Central memory CD8-positive, alpha-beta T cell (primary cell): ENCODE results near the gene KCNQ1.

Experiments
- ATAC-seq: fragments of 150-1000 bp; cut with Tn5 transposase; replicated peaks from 2 replicates; pipeline ENCODE4 v1.10.0; 2022; ENCODE audit warnings: mild to moderate bottlenecking, moderate FRiP score, moderate number of reproducible peaks; ENCODE audit not compliant: poor library complexity, severe bottlenecking; ENCODE audit errors: extremely low read depth
- DNase-seq, 2 donors: peaks; one replicate each; pipeline ENCODE4 v3.0.0; 2021; ENCODE audit warnings: low spot score in 2 of 2
- H3K27ac Mint-ChIP-seq: one replicate; pipeline ENCODE4 v1.8.0; 2022; ENCODE audit warnings: low read depth, mild to moderate bottlenecking, moderate library complexity, mixed read lengths
- H3K27me3 Mint-ChIP-seq: one replicate; pipeline ENCODE4 v1.8.0; 2022; ENCODE audit warnings: mixed read lengths
- H3K36me3 Mint-ChIP-seq: one replicate; pipeline ENCODE4 v1.8.0; 2022; ENCODE audit warnings: mild to moderate bottlenecking, moderate library complexity, mixed read lengths; ENCODE audit not compliant: insufficient read depth
- H3K4me1 Mint-ChIP-seq: one replicate; pipeline ENCODE4 v1.8.0; 2022; ENCODE audit warnings: mixed read lengths
- H3K4me3 Mint-ChIP-seq: one replicate; pipeline ENCODE4 v1.8.0; 2022; ENCODE audit warnings: mild to moderate bottlenecking, moderate library complexity, mixed read lengths
- H3K9me3 Mint-ChIP-seq: one replicate; pipeline ENCODE4 v1.8.0; 2022; ENCODE audit warnings: mixed read lengths

The KCNQ1 gene

DNA sequence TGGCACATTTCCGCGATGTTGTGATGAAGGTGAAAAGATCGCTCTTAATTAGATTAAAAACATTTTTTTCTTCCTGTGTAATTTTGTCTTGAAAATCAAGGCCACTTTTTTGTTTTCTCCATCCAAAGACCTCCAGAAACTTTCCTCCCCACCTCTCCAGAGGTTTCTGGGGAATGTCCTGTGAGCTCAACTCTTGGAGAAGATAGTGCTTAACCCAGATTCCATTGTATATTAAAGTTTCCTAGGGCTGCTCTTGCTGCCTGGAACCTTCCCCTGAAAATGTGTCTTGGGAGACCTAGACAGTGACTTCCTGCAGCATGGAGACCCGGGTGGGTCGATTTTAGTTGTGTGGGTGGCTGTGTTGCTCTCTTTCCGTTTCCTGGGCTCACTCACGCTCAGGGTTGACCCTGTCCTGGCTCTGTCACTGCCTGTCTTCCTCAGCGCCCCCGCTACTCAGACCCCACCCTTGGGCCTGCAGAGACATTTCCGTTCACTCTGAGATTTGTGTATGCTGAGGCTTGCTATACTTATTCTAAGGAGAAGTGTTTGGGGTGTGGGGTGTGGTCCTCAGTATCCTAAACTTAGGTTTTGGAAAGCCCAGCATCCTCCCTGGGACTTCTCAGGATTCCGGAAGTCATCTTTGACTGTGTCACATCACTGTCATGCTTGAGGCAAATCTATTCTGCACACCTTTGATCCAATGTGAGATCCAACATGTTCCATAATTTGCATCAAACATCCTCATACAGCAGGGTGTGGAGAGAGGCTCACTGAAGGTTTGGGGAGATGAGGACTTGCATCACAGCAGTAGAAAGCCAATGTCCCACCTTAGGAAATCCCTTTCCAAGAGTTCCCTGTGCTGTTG lies 207.8 kb downstream of the KCNQ1 start:
- H3K36me3 Mint-ChIP-seq: no peaks in the 10 kb centered on the region
- H3K27me3 Mint-ChIP-seq: peaks cover 32% of the 10 kb centered on the region
- H3K4me3 Mint-ChIP-seq: no peak overlapping the region

DNA sequence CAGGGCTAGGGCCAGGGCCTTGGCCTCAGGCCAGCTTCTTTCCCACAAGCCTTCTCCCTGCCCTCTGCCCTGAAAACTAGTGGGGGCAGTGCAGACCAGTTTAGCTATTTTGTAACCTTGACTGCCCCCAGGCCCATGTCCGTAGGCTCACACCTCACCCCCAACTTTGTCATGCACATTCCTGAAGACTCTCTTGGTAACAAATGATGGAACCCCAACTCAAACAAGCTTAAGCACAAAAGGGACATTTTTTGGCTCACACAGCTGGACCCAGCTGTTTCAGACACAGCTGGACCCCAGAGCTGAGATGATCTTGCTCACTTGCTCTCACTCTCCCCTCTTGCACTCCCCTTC lies 208.4 kb downstream of the KCNQ1 start:
- no peak overlapping the region for H3K27ac Mint-ChIP-seq
- DNase-seq: no peak
- peaks cover 29% of the 10 kb centered on the region for H3K27me3 Mint-ChIP-seq
- no peaks in the 10 kb centered on the region for H3K36me3 Mint-ChIP-seq
- no peak overlapping the region for H3K4me3 Mint-ChIP-seq
- H3K4me1 Mint-ChIP-seq: no peaks in the 10 kb centered on the region
- H3K9me3 Mint-ChIP-seq: peaks cover 21% of the 10 kb centered on the region
- ATAC-seq: no peak

More for the DNA sequence above, 207.8 kb downstream of the KCNQ1 start:
- Mint-ChIP-seq H3K9me3 (peaks cover 24% of the 10 kb centered on the region), H3K27ac (no peak overlapping the region), H3K4me1 (no peaks in the 10 kb centered on the region)
- DNase-seq (no peak), ATAC-seq (no peak)

DNA sequence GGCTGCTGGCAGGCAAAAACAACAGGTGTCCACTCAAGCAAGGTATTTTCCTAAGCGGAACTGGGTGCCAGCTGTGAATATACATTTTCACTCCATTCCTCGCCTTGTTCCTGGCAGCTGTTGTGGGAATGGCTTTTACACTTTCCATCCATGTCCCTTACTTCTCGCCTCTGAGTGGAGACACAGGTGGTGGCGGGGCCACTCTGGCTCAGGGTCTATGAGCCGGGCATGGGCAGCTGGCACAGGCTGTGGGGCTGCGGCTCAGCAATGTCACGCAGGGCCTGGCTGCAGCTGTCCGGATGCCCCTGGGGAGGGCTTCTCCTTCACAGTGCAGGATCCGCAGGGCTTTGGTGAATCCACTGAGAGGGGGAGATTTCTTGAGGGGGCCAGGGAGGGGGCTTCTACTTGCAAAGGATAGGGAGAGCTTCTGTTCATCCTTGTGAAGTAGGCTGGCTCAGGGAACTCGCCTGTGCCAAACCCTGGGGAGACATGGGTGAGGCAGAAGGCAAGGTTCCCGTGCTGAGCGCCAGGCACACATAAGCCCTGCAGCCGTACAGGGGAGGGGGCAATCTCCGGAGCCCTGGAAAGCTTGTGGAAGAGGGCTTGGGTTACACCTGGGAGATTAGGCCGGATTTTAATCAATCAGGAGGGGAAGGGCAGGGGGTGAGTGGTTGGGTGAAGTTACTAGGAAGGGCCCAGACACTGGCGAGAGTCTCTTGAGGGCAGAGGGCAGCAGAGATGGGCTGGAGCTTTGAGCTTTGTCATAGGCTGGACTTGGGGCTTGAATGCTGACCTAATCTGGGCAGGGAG lies 209.3 kb downstream of the KCNQ1 start:
- DNase-seq: no peak
- Mint-ChIP-seq H3K36me3 (no peaks in the 10 kb centered on the region), H3K4me1 (no peaks in the 10 kb centered on the region), H3K27me3 (peaks cover 29% of the 10 kb centered on the region), H3K9me3 (peaks cover 19% of the 10 kb centered on the region), H3K27ac (no peak overlapping the region), H3K4me3 (no peak overlapping the region)
- no peak for ATAC-seq

DNA sequence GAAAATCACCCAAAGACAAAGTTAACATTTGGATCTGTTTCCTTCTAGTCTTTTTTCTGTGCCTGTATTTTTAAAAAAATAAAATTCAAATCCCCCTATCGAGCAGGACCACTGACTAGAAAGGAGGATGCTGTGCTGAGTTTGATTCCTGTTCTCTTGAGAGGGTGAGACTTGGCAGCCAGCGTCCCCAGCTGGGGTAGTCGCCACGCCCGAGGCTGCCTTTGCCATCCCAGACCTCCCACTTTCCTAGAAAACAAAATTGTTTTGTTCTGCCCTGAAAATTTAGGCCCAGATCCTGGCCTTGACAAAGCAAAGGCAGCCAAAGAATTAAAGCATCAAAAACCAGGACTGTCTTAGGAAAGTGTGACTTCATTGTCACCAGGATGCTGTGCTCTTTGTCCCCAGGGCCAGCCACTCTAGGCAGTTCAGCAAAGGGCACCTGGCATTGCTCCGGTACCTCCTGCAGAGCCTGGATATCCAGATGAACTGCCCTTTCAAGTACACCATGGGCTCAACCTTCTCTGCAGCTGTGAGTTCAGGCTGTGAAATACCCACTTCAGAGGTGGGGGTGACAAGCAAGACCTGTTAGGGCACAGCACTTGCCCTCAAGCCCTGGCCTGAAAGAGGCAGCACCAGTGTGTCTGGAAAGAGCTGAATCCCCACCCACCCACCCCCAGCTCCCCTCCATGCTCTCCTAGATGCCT lies 210.4 kb downstream of the KCNQ1 start:
- ATAC-seq (no peak), DNase-seq (no peak)
- no peak overlapping the region for H3K27ac Mint-ChIP-seq
- H3K4me1 Mint-ChIP-seq: no peaks in the 10 kb centered on the region
- no peaks in the 10 kb centered on the region for H3K36me3 Mint-ChIP-seq
- peaks cover 29% of the 10 kb centered on the region for H3K27me3 Mint-ChIP-seq
- peaks cover 8% of the 10 kb centered on the region for H3K9me3 Mint-ChIP-seq
- H3K4me3 Mint-ChIP-seq: no peak overlapping the region

DNA sequence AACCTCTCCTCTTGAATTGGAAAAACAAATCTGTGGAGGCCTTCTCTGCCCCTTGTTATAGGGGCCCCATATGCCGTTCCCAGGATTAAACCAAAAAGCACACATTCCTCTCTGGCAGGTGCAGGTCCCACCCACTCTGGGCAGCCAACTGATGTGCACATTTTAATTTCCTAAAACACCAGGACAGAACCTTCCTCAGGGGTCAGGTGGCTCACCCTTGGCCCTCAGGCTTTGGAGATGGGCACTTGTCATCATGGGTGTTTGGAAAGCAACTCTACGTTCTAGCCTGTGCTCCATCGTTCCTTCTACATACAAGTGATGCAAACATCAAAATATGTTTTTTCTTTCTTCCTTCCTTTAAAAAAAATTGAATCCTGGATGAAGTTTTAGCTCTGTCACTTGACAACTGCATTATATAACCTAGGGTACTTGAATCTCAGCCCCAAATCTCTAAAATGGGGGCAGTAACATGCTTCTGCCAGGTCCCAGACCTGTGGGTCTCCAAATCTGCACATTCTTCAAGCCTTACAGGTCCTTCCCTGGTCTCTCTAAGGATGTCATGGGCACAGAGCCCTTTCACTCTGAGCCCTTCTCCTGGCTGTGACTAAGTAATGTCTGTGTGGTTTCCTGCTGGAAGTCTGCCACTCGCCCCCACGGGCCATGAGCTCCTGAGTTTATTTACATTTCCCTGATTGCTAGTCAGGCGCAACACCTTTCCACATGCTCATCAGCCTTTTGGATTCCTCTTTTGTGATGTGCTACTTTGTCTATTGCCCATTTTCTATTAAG lies 211.2 kb downstream of the KCNQ1 start:
- peaks cover 29% of the 10 kb centered on the region for H3K27me3 Mint-ChIP-seq
- DNase-seq (no peak), ATAC-seq (no peak)
- H3K4me1 Mint-ChIP-seq: no peaks in the 10 kb centered on the region
- H3K4me3 Mint-ChIP-seq: no peak overlapping the region
- no peaks in the 10 kb centered on the region for H3K36me3 Mint-ChIP-seq
- H3K27ac Mint-ChIP-seq: peak overlapping the region; percentile 32
- peaks cover 1% of the 10 kb centered on the region for H3K9me3 Mint-ChIP-seq

DNA sequence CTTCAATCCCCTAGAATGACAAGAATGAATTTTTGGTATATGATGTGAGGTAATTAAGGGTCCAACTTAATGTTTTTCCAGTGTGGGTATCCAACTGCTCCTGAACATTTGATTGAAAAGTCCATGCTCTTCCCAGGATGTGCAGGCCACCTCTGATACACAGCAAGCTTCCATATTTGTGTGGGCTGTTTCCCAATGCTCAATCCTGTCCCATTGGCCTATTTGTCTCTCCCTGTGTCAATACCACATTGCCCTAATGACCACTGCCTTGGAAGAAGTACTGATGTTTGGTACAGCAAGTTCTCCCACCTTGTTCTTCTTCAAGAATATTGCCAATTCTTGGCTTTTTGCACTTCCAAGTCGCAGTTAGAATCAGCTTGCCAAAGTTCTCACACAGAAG lies 212.1 kb downstream of the KCNQ1 start:
- Mint-ChIP-seq H3K36me3 (no peaks in the 10 kb centered on the region), H3K27ac (no peak overlapping the region), H3K4me1 (no peaks in the 10 kb centered on the region), H3K4me3 (no peak overlapping the region), H3K27me3 (peaks cover 29% of the 10 kb centered on the region), H3K9me3 (no peaks in the 10 kb centered on the region)
- no peak for DNase-seq
- no peak for ATAC-seq

DNA sequence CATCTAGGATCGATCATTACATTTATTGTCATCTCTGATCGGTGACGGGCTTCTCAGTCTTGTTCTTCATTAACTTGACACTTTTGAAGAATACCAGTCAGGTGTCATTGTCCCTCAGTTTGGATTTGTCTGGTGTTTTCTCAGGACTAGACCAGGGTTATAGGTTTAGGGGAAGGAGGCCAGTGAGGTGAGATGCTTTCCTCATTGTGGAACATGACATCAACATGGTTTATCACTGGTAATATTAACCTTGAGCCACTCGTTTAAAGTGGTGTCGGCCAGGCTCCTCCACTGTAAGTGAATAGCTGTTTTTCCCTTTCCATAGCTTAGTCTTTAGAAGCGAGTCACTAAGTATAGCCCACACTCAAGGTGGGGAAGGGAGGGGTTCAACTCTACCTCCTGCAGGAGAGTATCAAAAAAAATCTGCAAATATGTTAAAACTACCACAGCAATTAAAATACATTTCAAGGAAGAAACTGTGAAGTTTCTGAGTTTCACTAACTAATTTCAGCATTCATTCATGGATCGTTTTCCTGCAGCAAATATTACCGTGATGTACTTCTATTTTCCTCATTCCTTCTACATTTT lies 213.0 kb downstream of the KCNQ1 start:
- no peak for ATAC-seq
- Mint-ChIP-seq H3K4me1 (no peaks in the 10 kb centered on the region), H3K9me3 (no peaks in the 10 kb centered on the region)

DNA sequence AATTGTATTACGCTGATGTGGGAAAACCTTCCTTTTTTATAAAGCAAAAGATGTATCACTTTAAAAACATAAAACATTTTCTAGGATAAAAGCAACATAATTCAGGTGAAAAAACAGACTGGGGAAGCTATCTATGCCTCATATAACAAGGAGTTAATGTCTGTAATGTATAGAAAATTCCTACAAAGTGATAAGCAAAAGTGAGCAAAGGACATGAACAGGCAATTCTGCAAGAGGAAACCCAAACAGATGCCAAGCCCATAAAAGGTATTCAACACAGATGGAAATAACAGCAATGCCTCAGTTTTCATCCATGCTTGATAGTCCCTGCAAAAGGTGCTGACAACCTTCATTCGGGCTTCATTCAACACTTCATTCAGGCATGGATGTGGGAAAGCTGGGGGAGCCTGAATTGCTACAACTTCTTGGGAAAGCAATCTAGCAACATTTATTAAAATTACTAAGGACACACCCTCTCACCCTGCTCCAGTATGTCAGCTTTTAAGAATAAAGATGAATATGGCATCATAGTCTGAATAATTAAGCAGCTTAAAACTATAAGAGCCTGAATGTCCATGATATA lies 215.6 kb downstream of the KCNQ1 start:
- H3K9me3 Mint-ChIP-seq: no peaks in the 10 kb centered on the region

More for the DNA sequence above, 213.0 kb downstream of the KCNQ1 start:
- peaks cover 22% of the 10 kb centered on the region for H3K27me3 Mint-ChIP-seq
- DNase-seq: no peak
- H3K36me3 Mint-ChIP-seq: no peaks in the 10 kb centered on the region
- no peak overlapping the region for H3K4me3 Mint-ChIP-seq
- H3K27ac Mint-ChIP-seq: no peak overlapping the region

DNA sequence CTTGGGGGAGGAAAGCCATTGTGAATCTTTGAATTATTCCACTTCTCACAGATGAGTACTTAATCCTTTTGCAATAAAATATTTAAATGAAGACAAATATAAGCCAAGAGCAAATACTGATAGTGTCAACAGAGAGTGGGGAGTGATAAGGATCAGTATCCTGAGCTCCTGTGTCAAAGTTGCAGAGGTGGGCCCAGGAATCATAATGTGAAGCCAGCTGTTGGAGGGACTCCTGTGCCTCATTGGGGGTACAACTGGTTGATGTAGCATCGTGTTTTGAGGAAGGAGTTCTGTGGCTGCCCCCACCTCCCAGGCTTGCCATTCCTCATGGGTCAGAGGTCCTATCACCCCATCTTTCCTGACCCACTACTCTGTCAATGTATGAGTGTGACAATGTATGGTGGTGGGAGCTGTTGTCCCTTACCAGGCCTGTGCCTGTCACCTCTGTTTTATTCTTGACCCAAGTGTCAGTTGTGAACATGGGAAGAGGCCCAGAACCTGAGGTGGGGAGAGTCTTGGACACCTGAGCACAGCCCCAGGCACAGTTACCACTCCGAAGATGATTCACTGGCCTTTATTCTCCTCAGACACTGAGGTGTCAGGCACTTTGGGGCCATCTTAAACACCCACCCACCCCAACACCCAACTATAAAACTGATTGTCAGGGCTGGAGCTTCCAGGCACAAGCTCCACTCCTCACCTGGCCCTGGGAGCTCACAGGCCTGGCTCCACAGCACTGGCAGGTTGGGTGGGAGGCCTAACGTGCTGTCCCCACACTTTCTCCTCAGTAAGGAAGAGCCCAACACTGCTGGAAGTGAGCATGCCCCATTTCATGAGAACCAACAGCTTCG lies 216.6 kb downstream of the KCNQ1 start:
- no peak for DNase-seq
- Mint-ChIP-seq H3K4me1 (no peaks in the 10 kb centered on the region), H3K4me3 (no peak overlapping the region), H3K9me3 (no peaks in the 10 kb centered on the region), H3K36me3 (no peaks in the 10 kb centered on the region), H3K27me3 (peaks cover under 1% of the 10 kb centered on the region), H3K27ac (no peak overlapping the region)
- ATAC-seq: no peak

More for the DNA sequence above, 215.6 kb downstream of the KCNQ1 start:
- no peak for ATAC-seq
- Mint-ChIP-seq H3K4me1 (no peaks in the 10 kb centered on the region), H3K36me3 (no peaks in the 10 kb centered on the region), H3K4me3 (no peak overlapping the region), H3K27me3 (peaks cover 10% of the 10 kb centered on the region), H3K27ac (no peak overlapping the region)
- DNase-seq: no peak

DNA sequence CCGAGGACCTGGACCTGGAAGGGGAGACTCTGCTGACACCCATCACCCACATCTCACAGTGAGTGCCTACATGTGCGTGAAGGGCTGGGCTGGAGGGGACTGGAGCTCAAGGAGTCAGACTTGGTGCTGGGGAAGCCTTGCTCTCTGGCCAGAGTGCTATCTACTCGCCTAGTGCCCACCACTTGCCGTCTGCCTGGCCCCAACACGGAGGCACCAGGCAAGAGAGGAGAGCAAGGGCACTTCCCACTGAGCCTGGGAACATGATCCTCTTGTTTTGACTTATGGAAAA lies 217.2 kb downstream of the KCNQ1 start:
- Mint-ChIP-seq H3K27me3 (no peaks in the 10 kb centered on the region), H3K4me1 (no peaks in the 10 kb centered on the region), H3K9me3 (no peaks in the 10 kb centered on the region), H3K36me3 (no peaks in the 10 kb centered on the region), H3K4me3 (no peak overlapping the region), H3K27ac (no peak overlapping the region)
- DNase-seq: no peak
- ATAC-seq: no peak
